ENCODE data around the gene RPP25.

The RPP25 gene

DNA sequence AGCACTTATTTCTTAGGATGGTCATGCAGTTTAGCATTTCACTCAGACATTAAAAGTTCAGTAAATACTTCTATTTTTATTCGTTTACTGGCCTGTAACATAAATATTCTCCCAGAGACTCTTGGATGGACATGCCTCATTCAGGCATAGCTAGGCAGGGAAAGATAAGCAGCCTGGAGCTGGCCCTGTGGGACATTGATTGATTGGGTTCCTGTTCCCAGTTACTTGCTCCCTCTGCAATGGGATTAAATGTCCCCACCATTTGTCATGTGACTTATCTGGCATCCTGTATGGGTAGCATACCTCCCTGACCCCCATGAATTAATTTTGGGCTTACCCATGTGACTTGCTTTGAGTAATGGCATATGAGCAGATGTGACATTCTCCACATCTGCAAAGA is 36.0 kb upstream of the RPP25 start:
- peaks cover 3% of the 10 kb centered on the region; the same call in 1 of the 2 replicates for H3K27me3 ChIP-seq (ENCODE audit: insufficient read depth, low read length)
- H3K4me2 ChIP-seq (ENCODE audit: low read length) = no peak overlapping the region
- H3K9me3 ChIP-seq (ENCODE audit: low read length) = no peaks in the 10 kb centered on the region
- H3F3A ChIP-seq (ENCODE audit: insufficient read depth, low read length) = no peaks in the 10 kb centered on the region
- H3K36me3 ChIP-seq (ENCODE audit: insufficient read depth, low read length) = peaks cover 7% of the 10 kb centered on the region
- no peak overlapping the region for H2AFZ ChIP-seq (ENCODE audit: low read length)
- no peaks in the 10 kb centered on the region for H3K79me2 ChIP-seq (ENCODE audit: insufficient read depth, low read length)
- no peak overlapping the region for H3K9ac ChIP-seq (ENCODE audit: low read length)
- H3K4me1 ChIP-seq (ENCODE audit: insufficient read depth, low read length, severe bottlenecking) = peaks cover 19% of the 10 kb centered on the region
- no peaks in the 10 kb centered on the region for H3K9me2 ChIP-seq (ENCODE audit: low read depth, low read length)
- TF ChIP-seq, protein P1, sequence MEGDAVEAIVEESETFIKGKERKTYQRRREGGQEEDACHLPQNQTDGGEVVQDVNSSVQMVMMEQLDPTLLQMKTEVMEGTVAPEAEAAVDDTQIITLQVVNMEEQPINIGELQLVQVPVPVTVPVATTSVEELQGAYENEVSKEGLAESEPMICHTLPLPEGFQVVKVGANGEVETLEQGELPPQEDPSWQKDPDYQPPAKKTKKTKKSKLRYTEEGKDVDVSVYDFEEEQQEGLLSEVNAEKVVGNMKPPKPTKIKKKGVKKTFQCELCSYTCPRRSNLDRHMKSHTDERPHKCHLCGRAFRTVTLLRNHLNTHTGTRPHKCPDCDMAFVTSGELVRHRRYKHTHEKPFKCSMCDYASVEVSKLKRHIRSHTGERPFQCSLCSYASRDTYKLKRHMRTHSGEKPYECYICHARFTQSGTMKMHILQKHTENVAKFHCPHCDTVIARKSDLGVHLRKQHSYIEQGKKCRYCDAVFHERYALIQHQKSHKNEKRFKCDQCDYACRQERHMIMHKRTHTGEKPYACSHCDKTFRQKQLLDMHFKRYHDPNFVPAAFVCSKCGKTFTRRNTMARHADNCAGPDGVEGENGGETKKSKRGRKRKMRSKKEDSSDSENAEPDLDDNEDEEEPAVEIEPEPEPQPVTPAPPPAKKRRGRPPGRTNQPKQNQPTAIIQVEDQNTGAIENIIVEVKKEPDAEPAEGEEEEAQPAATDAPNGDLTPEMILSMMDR (IDR thresholded peaks at IDR 0.05; ENCODE audit: low read length) = no peak
- no peak for TF ChIP-seq EZH2 (IDR thresholded peaks at IDR 0.05; ENCODE audit: borderline replicate concordance, low read length)
- no peak overlapping the region for H3K4me3 ChIP-seq (ENCODE audit: low read depth, low read length, poor library complexity, severe bottlenecking)
- H4K20me1 ChIP-seq (ENCODE audit: insufficient read depth, low read length) = no peaks in the 10 kb centered on the region
- no peak overlapping the region for H3K27ac ChIP-seq (ENCODE audit: low read depth, low read length, poor library complexity, severe bottlenecking)

DNA sequence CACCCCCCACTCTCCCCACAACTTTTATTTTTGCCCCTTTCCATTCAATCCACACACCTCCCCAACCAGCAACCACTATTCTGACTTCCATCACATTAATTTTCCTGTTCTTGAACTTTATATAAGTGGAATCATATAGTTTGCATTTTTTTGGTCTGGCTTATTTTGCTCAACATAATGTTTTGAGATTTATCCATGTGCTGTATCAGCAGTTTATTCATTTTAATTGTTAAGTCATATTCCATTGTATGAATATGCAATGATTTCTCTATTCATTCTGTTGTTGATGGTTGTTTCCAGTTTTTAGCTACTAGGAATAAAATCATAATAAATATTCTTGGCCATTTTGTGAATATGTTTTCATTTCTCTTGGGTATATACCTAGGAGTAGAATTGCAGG is 33.0 kb upstream of the RPP25 start:
- Histone ChIP-seq H2AFZ (ENCODE audit: low read length) (no peak overlapping the region), H3K27ac (ENCODE audit: low read depth, low read length, poor library complexity, severe bottlenecking) (no peak overlapping the region), H3K4me2 (ENCODE audit: low read length) (no peak overlapping the region), H3K9me3 (ENCODE audit: low read length) (no peaks in the 10 kb centered on the region), H3K9me2 (ENCODE audit: low read depth, low read length) (no peaks in the 10 kb centered on the region), H3K4me3 (ENCODE audit: low read depth, low read length, poor library complexity, severe bottlenecking) (no peak overlapping the region), H3K4me1 (ENCODE audit: insufficient read depth, low read length, severe bottlenecking) (no peaks in the 10 kb centered on the region), H4K20me1 (ENCODE audit: insufficient read depth, low read length) (no peaks in the 10 kb centered on the region), H3K9ac (ENCODE audit: low read length) (no peak overlapping the region), H3K79me2 (ENCODE audit: insufficient read depth, low read length) (no peaks in the 10 kb centered on the region), H3K36me3 (ENCODE audit: insufficient read depth, low read length) (no peaks in the 10 kb centered on the region), H3K27me3 (ENCODE audit: insufficient read depth, low read length) (peaks cover 9% of the 10 kb centered on the region; the same call in 1 of the 2 replicates), H3F3A (ENCODE audit: insufficient read depth, low read length) (no peaks in the 10 kb centered on the region)
- no peak for TF ChIP-seq EZH2 (IDR thresholded peaks at IDR 0.05; ENCODE audit: borderline replicate concordance, low read length)
- TF ChIP-seq, protein P1 (IDR thresholded peaks at IDR 0.05; ENCODE audit: low read length) = no peak

DNA sequence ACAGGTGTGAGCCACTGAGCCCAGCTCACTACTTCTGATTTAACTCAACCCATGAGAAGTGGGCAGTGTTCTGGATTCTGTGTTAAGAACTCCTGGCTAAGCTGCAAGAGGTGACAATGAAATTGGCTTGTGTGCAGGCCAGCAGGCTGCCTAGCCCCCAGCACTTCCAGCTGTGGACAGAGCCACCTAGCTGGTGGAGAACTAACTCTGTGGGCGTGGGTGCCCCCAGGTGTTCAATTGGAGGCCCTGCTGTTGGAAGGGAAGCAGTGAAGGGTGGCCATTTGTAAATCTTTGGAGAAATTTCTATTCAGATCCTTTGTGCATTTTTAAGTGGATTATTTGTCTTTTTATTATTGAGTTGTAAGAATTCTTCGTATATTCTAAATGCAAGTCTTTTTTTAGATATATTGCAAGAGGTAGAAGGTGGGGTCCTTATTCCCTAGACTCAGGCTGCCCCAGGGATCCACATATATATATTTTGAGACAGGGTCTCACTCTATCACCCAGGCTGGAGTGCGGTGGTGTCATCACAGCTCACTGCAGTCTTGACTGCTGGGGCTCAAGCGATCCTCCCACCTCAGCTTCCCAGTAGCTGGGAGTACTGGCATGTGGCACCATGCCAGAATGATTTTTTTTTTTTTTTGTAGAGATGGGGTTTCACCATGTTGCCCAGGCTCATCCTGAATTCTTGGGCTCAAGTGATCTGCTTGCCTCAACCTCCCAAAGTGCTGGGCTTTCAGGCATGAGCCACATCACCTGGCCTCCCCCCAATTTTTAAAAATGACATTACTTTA is 31.6 kb upstream of the RPP25 start:
- H3K9me2 ChIP-seq (ENCODE audit: low read depth, low read length) = no peaks in the 10 kb centered on the region
- no peak overlapping the region for H3K4me2 ChIP-seq (ENCODE audit: low read length)
- no peak overlapping the region for H3K4me3 ChIP-seq (ENCODE audit: low read depth, low read length, poor library complexity, severe bottlenecking)
- no peak overlapping the region for H3K27ac ChIP-seq (ENCODE audit: low read depth, low read length, poor library complexity, severe bottlenecking)
- no peaks in the 10 kb centered on the region for H3K4me1 ChIP-seq (ENCODE audit: insufficient read depth, low read length, severe bottlenecking)
- no peaks in the 10 kb centered on the region for H3F3A ChIP-seq (ENCODE audit: insufficient read depth, low read length)
- H4K20me1 ChIP-seq (ENCODE audit: insufficient read depth, low read length) = no peaks in the 10 kb centered on the region
- TF ChIP-seq, protein P1 (IDR thresholded peaks at IDR 0.05; ENCODE audit: low read length) = peak; percentile 71
- no peak for TF ChIP-seq EZH2 (IDR thresholded peaks at IDR 0.05; ENCODE audit: borderline replicate concordance, low read length)
- H3K9me3 ChIP-seq (ENCODE audit: low read length) = no peaks in the 10 kb centered on the region
- H3K9ac ChIP-seq (ENCODE audit: low read length) = no peak overlapping the region
- no peak overlapping the region for H2AFZ ChIP-seq (ENCODE audit: low read length)
- no peaks in the 10 kb centered on the region for H3K36me3 ChIP-seq (ENCODE audit: insufficient read depth, low read length)
- no peaks in the 10 kb centered on the region for H3K79me2 ChIP-seq (ENCODE audit: insufficient read depth, low read length)
- peaks cover 14% of the 10 kb centered on the region; the same call in 1 of the 2 replicates for H3K27me3 ChIP-seq (ENCODE audit: insufficient read depth, low read length)

Data from OCI-LY1 (cell line).